ENCODE results near the gene NAA20.
A peak's percentile ranks its signal among the peaks of the same experiment; 100 is the strongest.

NAA20 gene

GRCh38 chr20:20017001-20017843 lies at the start of gene NAA20:
NAA20 (plus strand) TSS chr20:20017362; CDS start chr20:20017397, 35 bp downstream.
- peak; percentile 77 to 90 (median 90) for DNase-seq (ENCODE audit: low read depth in 4 of 4, low spot score in 1 of 4)

GRCh38 chr20:19967445-19967844 lies 49.7 kb upstream of the NAA20 start:
- DNase-seq (ENCODE audit: low read depth in 4 of 4, low spot score in 1 of 4), result no peak

- no peak for DNase-seq (ENCODE audit: low read depth in 4 of 4, low spot score in 1 of 4)
Observed at GRCh38 chr20:19968028-19968427, 49.1 kb upstream of the NAA20 start.

GRCh38 chr20:19968466-19969073 lies 48.6 kb upstream of the NAA20 start:
- no peak for DNase-seq (ENCODE audit: low read depth in 4 of 4, low spot score in 1 of 4)

- no peak for DNase-seq (ENCODE audit: low read depth in 4 of 4, low spot score in 1 of 4)
Observed at GRCh38 chr20:19969106-19969505, 48.1 kb upstream of the NAA20 start.

- DNase-seq (ENCODE audit: low read depth in 4 of 4, low spot score in 1 of 4), result no peak
Observed at GRCh38 chr20:19969507-19970255, 47.5 kb upstream of the NAA20 start.

GRCh38 chr20:19970256-19970765 lies 46.9 kb upstream of the NAA20 start:
- no peak for DNase-seq (ENCODE audit: low read depth in 4 of 4, low spot score in 1 of 4)

- DNase-seq (ENCODE audit: low read depth in 4 of 4, low spot score in 1 of 4), result no peak
Observed at GRCh38 chr20:19971116-19971515, 46.0 kb upstream of the NAA20 start.

- no peak for DNase-seq (ENCODE audit: low read depth in 4 of 4, low spot score in 1 of 4)
Observed at GRCh38 chr20:19973961-19974629, 43.1 kb upstream of the NAA20 start.

- no peak for DNase-seq (ENCODE audit: low read depth in 4 of 4, low spot score in 1 of 4)
Observed at GRCh38 chr20:19974630-19975435, 42.3 kb upstream of the NAA20 start.

GRCh38 chr20:19975436-19975799 lies 41.7 kb upstream of the NAA20 start:
- DNase-seq (ENCODE audit: low read depth in 4 of 4, low spot score in 1 of 4), result no peak

- no peak for DNase-seq (ENCODE audit: low read depth in 4 of 4, low spot score in 1 of 4)
Observed at GRCh38 chr20:19975901-19976300, 41.3 kb upstream of the NAA20 start.

GRCh38 chr20:19976595-19977372 lies 40.4 kb upstream of the NAA20 start:
- no peak for DNase-seq (ENCODE audit: low read depth in 4 of 4, low spot score in 1 of 4)

- no peak for DNase-seq (ENCODE audit: low read depth in 4 of 4, low spot score in 1 of 4)
Observed at GRCh38 chr20:19977373-19977770, 39.8 kb upstream of the NAA20 start.

- no peak for DNase-seq (ENCODE audit: low read depth in 4 of 4, low spot score in 1 of 4)
Observed at GRCh38 chr20:19978511-19979210, 38.5 kb upstream of the NAA20 start.

GRCh38 chr20:19981031-19981451 lies 36.1 kb upstream of the NAA20 start:
- DNase-seq (ENCODE audit: low read depth in 4 of 4, low spot score in 1 of 4), result no peak

- no peak for DNase-seq (ENCODE audit: low read depth in 4 of 4, low spot score in 1 of 4)
Observed at GRCh38 chr20:19986419-19986818, 30.7 kb upstream of the NAA20 start.

- DNase-seq (ENCODE audit: low read depth in 4 of 4, low spot score in 1 of 4), result no peak
Observed at GRCh38 chr20:19987046-19987445, 30.1 kb upstream of the NAA20 start.

GRCh38 chr20:19990850-19991249 lies 26.3 kb upstream of the NAA20 start:
- no peak for DNase-seq (ENCODE audit: low read depth in 4 of 4, low spot score in 1 of 4)

Data from stimulated activated CD4-positive, alpha-beta T cell treated with anti-CD3 and anti-CD28 coated beads, Interleukin-1b, Interleukin-23, amount 100 ng/mL, for 24 hours (primary cell).